Fibroblast of villous mesenchyme (primary cell): ENCODE results near the gene LRRC32. TPM values are rescaled to one million over a fixed set of nuclear protein-coding genes. Genes with fewer than 3 reads are reported as not detected.

Experiments
- DNase-seq: peaks from one replicate; pipeline ENCODE4 v3.0.0-alpha.2; 2010; ENCODE audit warnings: low read depth
- H3K4me3 ChIP-seq: 2 replicates; pipeline ENCODE4 v1.5.1; 2011; ENCODE audit warnings: low read depth, mild to moderate bottlenecking, low read length
- CTCF ChIP-seq: IDR thresholded peaks from 2 replicates; pipeline ENCODE4 v1.5.1; 2012; ENCODE audit warnings: low read depth, mild to moderate bottlenecking, low read length; ENCODE audit not compliant: insufficient read depth
- total RNA-seq: library from RNA; depleted of rRNA; stranded (reverse); fragments of >200 nt; gene quantifications from 2 replicates; pipeline ENCODE4 v1.2.3, GENCODE V29; 2012

Gene LRRC32
- total RNA-seq, 1 donor: 12.1 TPM

DNA sequence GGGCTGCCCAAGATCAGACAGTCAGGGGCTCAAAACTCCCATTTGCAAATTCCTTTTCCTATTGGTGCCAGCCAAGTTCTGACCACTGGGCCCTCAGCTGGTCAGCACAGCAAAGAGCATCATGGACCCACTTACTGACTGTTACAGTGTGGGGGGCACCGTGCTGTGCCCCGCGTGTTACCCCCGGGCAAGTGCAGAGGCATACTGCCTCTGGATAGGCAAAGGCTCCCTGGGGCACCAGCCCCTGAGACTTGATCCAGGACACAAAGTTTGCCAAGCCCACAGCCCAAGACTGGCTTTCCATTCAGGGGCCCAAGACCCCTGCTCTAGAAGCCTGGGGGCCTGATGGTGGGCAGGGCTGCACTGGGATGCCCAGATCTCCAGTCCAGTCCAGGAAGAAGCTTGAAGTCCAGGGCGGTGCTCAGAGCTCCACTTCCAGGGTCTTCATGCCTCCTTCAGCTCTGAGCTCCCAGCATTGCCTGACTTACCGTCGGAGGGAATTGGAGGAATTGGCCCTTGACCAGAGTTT lies 6.6 kb downstream of the LRRC32 start:
- H3K4me3 ChIP-seq: no peak overlapping the region
- DNase-seq: no peak
- TF ChIP-seq CTCF: no peak

GRCh38 chr11:76663486-76663810 lies 7.1 kb downstream of the LRRC32 start:
- no peak for TF ChIP-seq CTCF
- H3K4me3 ChIP-seq: no peak overlapping the region
- DNase-seq: no peak

GRCh38 chr11:76662656-76663485 lies 7.7 kb downstream of the LRRC32 start:
- H3K4me3 ChIP-seq: no peak overlapping the region
- no peak for DNase-seq
- no peak for TF ChIP-seq CTCF

DNA sequence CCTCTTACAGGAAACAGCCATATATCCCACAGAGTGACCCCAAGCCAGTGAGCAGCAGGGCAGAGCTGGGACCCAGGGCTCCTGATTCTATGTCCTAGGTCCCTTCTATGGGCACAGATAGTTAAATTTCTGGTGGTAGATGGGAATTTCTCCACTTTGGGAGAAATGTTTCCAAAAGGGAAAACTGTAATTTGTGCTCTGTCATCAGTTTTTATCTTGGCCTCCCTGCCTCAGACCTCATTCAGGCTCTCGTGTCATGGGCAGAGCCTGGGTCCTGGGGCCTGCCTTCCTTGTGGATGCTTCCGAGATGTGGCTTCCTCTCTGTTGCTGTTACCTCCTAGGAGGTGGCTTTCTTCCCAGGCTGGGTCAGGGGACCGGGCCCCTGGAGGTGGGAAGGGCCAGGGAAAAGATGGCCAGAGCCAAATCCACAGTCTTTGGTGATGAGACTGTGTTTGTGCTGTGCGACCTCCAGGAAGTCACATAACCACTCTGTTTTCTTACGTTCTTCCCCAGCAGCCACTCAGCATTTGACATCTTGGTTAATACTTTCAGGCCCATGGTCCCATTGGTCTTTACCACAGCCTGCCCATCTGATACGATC lies 8.6 kb downstream of the LRRC32 start:
- no peak for TF ChIP-seq CTCF
- DNase-seq: no peak
- H3K4me3 ChIP-seq: no peak overlapping the region

DNA sequence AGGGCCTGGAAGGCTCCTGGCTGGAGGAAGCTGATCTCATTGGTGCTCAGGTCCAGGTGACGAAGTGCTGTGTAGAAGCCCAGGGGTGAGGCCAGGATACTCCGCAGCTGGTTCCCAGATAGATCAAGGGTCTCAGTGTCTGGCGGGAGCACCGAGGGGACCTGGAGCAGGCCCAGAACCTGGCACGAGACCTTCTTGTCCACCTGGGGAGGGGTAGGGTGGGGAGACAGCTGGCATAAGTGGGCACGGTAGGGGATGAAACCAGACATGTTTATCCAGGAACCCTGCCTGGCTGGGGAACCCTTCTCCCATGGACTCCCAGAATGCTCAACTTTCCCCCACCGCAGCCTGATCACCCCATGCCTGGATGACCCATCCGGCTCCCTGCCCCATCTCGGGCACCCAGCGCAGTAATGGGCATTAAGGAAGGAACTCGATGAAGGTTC lies 9.2 kb downstream of the LRRC32 start:
- H3K4me3 ChIP-seq: no peak overlapping the region
- TF ChIP-seq CTCF: no peak
- no peak for DNase-seq

DNA sequence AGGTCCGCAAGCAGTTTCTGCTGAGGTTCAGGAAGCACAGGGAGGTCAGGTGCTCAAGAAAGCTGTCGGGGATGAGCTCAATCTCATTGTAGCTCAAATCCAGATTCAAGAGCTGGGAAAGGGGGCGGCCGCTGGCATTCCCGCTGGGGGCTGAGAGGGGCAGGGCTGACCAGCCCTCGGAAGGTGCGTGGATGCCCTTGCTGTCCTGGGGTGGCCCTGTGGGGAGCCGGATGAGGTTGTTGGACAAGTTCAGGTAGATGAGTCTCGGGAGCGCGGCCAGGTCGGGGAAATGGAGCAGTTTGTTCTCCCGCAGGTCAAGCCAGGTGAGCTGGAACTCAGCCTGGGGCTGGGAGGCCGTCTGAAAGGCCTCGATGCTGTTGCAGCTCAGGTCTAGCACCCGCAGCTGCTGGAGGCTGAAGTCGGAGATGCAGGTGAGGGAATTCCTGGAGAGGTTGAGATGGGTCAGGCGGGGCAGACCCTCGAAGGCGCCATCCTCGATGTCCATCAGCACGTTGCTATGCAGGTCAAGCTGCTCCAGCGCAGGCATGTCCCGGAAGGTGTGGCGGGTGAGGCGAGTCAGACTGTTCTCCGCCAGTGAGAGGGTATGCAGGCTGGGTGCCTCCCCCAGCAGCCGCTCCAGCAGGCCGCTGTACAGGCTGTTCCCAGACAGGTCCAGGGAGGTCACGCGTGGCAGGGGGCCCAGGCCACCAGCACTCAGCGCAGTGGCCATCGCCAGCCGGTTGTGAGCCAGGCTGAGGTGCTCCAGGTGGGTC lies 9.8 kb downstream of the LRRC32 start:
- no peak for DNase-seq
- H3K4me3 ChIP-seq: no peak overlapping the region
- no peak for TF ChIP-seq CTCF
